Measurements from ENCODE around the gene BABAM2.
A peak's percentile ranks its signal among the peaks of the same experiment; 100 is the strongest.

The BABAM2 gene

DNA sequence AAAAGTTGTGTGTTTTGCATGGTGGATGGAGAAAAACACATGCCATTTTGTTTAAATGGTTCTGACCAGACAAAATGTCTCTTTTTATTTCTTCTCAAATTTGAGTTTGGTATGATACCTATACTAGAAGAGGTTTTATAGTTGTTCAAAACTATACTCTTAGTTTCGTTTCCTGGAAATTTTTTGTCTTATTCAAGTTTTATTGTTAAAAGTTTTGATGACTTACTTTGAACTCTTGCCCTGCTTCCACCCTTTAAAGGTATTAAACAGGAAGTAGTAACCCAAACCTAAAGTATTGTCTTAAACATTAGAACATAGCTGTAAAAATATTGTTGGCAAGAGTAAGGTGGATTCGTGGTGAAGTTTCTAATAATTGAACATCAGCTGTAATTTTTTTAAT is 98.2 kb downstream of the BABAM2 start:
- in situ Hi-C loops (cut with HindIII; ENCODE audit: low sequenced_read_pairs), result loop anchor here (5.0 kb wide), 1 partner anchor 44 kb away; no protein-coding TSS in a partner anchor
- no peak for DNase-seq (ENCODE audit: low read depth)
- no peak overlapping the region for H3K4me3 ChIP-seq (ENCODE audit: low read depth, low read length)
- TF ChIP-seq, protein P1, sequence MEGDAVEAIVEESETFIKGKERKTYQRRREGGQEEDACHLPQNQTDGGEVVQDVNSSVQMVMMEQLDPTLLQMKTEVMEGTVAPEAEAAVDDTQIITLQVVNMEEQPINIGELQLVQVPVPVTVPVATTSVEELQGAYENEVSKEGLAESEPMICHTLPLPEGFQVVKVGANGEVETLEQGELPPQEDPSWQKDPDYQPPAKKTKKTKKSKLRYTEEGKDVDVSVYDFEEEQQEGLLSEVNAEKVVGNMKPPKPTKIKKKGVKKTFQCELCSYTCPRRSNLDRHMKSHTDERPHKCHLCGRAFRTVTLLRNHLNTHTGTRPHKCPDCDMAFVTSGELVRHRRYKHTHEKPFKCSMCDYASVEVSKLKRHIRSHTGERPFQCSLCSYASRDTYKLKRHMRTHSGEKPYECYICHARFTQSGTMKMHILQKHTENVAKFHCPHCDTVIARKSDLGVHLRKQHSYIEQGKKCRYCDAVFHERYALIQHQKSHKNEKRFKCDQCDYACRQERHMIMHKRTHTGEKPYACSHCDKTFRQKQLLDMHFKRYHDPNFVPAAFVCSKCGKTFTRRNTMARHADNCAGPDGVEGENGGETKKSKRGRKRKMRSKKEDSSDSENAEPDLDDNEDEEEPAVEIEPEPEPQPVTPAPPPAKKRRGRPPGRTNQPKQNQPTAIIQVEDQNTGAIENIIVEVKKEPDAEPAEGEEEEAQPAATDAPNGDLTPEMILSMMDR (IDR thresholded peaks at IDR 0.05; ENCODE audit: low read depth, low read length, missing control alignments), result no peak

DNA sequence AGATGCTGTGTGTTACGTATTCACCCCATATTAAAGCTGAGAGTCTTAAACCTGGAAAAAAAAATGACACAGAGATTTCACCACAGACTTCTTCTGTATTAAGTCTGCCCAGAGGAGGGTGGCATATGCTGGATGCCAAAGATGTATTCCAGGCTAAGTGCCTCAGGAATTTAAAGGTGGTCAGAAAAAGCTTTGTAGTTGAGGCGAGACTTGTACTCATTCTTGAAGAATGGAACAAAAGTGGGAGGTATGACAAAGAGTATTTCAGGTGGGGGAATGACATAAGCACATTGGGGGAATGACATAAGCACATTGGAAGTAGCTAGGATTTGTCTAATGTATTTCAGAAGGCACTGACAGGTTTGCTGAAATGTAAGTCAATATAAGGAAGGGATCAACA is 98.6 kb downstream of the BABAM2 start:
- in situ Hi-C loops (cut with HindIII; ENCODE audit: low sequenced_read_pairs), result loop anchor here (5.0 kb wide), 1 partner anchor 43 kb away; no protein-coding TSS in a partner anchor
- no peak for DNase-seq (ENCODE audit: low read depth)

DNA sequence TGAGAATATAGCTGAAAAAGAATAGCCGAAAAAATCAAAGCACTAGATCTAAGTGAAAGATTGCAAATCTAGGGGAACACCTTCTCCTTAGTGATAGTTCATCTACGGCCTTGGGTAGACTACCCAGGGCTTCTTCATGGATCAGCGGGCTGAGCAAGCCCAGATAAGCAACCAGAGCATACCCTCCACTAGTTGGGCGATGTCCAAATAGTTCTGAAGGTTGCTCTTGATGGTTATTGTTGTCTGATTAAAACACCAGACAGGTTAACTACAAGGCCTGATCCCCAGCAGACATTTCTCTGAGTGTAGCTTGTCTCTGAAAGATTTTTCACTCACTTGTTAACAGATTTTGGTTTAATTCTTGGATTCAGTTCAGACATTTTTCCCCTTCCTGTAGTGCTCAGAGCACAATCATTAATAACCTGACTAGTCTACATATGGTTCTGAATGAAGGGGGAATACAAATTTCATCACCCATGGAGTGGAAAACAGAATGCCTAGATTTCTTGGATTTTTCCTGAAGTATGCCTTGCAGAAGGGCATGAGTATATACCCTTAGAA is 99.6 kb downstream of the BABAM2 start:
- in situ Hi-C loops (cut with HindIII; ENCODE audit: low sequenced_read_pairs), result no loop called here
- no peak overlapping the region for H3K4me3 ChIP-seq (ENCODE audit: low read depth, low read length)
- no peak for DNase-seq (ENCODE audit: low read depth)
- TF ChIP-seq, protein P1 (IDR thresholded peaks at IDR 0.05; ENCODE audit: low read depth, low read length, missing control alignments), result no peak

More for the DNA sequence above, 98.6 kb downstream of the BABAM2 start:
- H3K4me3 ChIP-seq (ENCODE audit: low read depth, low read length), result no peak overlapping the region
- TF ChIP-seq, protein P1 (IDR thresholded peaks at IDR 0.05; ENCODE audit: low read depth, low read length, missing control alignments), result no peak

DNA sequence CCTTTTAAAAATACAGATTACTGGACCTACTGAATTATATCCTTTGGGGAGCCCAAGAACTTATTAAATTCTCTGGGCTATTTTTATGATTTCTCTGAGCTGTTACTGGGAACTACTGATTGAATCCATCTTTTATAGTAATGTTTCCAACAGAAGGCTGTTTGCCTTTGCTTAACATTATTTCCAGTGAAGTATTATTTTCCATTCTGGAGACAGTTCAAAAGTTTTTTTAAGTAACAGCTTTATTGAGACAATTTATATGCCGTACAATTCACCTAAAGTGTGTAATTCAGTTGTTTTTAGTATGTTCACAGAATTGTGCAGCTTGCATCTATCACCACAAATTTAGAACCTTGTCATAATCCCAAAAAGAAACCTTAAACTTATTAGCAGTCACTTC is 100.6 kb downstream of the BABAM2 start:
- in situ Hi-C loops (cut with HindIII; ENCODE audit: low sequenced_read_pairs), result no loop called here
- TF ChIP-seq, protein P1 (IDR thresholded peaks at IDR 0.05; ENCODE audit: low read depth, low read length, missing control alignments), result no peak
- H3K4me3 ChIP-seq (ENCODE audit: low read depth, low read length), result no peak overlapping the region
- no peak for DNase-seq (ENCODE audit: low read depth)

DNA sequence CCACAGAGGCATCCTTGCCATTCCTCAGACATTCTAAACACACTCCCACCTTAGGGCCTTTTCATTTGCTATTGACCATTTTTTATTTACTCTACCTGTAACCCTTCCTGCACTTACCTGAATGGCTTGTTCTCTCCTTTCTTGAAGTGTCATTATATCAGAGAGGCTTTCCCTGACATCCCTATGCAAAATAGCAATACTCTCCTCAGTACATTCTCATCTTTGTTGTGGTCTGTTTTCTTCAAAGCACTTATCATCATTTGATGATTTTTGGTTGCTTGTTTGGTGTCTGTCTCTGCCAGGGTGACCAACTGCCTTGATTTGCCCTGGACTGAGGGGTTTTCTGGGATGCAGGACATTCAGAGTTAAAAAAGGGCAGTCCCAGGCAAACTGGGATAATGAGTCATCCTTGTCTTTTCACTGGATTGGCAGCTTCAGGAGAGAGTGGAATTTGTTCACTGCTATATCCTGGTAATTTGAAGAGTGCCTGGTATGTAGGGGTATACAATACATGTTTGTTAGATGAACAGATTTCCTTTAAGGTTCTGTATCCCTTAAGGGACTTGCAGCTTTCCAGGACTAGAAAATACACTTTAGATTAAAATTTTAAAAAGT is 102.4 kb downstream of the BABAM2 start:
- in situ Hi-C loops (cut with HindIII; ENCODE audit: low sequenced_read_pairs), result no loop called here
- TF ChIP-seq, protein P1 (IDR thresholded peaks at IDR 0.05; ENCODE audit: low read depth, low read length, missing control alignments), result no peak
- peak; percentile 37 for DNase-seq (ENCODE audit: low read depth)
- H3K4me3 ChIP-seq (ENCODE audit: low read depth, low read length), result no peak overlapping the region

DNA sequence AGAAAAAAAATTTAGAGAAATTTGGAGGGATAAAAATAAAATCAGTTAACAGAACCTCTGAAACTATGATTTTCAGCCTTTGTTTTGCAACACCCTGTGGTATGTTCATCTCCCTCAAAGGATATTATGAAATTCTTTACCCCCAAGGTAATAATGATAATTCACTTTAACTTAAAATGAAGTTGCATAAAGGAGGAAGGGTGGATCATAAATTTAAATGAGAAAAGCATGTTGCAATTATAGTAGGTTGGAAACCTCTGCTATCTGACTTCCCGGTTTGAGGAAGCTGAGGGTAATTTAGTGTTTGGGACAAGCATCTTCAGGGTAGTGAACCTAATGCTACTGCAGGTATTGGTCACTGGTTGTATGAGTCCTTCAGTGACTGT is 102.9 kb downstream of the BABAM2 start:
- in situ Hi-C loops (cut with HindIII; ENCODE audit: low sequenced_read_pairs), result no loop called here
- no peak overlapping the region for H3K4me3 ChIP-seq (ENCODE audit: low read depth, low read length)
- DNase-seq (ENCODE audit: low read depth), result no peak
- TF ChIP-seq, protein P1 (IDR thresholded peaks at IDR 0.05; ENCODE audit: low read depth, low read length, missing control alignments), result no peak

Data from astrocyte of the cerebellum (primary cell).